Fibroblast of pulmonary artery (primary cell): ENCODE data around the gene NFU1.

Experiments
- DNase-seq: peaks from one replicate; pipeline ENCODE4 v3.0.0-alpha.2; 2010; ENCODE audit warnings: low read depth
- H3K4me3 ChIP-seq: replicated peaks from 2 replicates; pipeline ENCODE4 v1.5.1; 2011; ENCODE audit warnings: low read depth, mild to moderate bottlenecking, control low read depth, low read length, moderate library complexity
- CTCF ChIP-seq: IDR thresholded peaks from 2 replicates; pipeline ENCODE4 v1.5.1; 2011; ENCODE audit warnings: mild to moderate bottlenecking, control low read depth, low read length, inconsistent platforms; ENCODE audit errors: missing control alignments

The NFU1 gene

GRCh38 chr2:69471793-69472192 is 34.6 kb upstream of the NFU1 start:
- TF ChIP-seq CTCF, result no peak
- no peak overlapping the region for H3K4me3 ChIP-seq
- DNase-seq, result no peak

GRCh38 chr2:69470911-69471310 is 33.7 kb upstream of the NFU1 start:
- DNase-seq, result no peak
- TF ChIP-seq CTCF, result no peak
- H3K4me3 ChIP-seq, result no peak overlapping the region

- DNase-seq, result peak; percentile 26
- TF ChIP-seq CTCF, result no peak
- no peak overlapping the region for H3K4me3 ChIP-seq
These were observed 32.5 kb upstream of the NFU1 start for GRCh38 chr2:69469784-69470183.

GRCh38 chr2:69469375-69469774 is 32.1 kb upstream of the NFU1 start:
- no peak for TF ChIP-seq CTCF
- no peak for DNase-seq
- no peak overlapping the region for H3K4me3 ChIP-seq

- TF ChIP-seq CTCF, result no peak
- H3K4me3 ChIP-seq, result no peak overlapping the region
- DNase-seq, result no peak
These were observed 29.5 kb upstream of the NFU1 start for GRCh38 chr2:69466728-69467127.

GRCh38 chr2:69465513-69466456 is 28.6 kb upstream of the NFU1 start:
- no peak for TF ChIP-seq CTCF
- no peak overlapping the region for H3K4me3 ChIP-seq
- peak; percentile 18 for DNase-seq

- DNase-seq, result peak; percentile 82
- H3K4me3 ChIP-seq, result no peak overlapping the region
- TF ChIP-seq CTCF, result no peak
These were observed 27.3 kb upstream of the NFU1 start for GRCh38 chr2:69464575-69464974.
